H1 (cell line): ENCODE measurements around the gene SLC22A14. TPM values are rescaled to one million over a fixed set of nuclear protein-coding genes. Genes with fewer than 3 reads are reported as not detected.

Experiments
- CTBP2 ChIP-seq: IDR thresholded peaks from 2 replicates; pipeline ENCODE4 v1.7.0; 2011; ENCODE audit warnings: borderline replicate concordance, mild to moderate bottlenecking, moderate library complexity, mixed read lengths, low read length; ENCODE audit not compliant: insufficient read depth, insufficient read length
- EGR1 ChIP-seq: IDR thresholded peaks from 2 replicates; pipeline ENCODE4 v1.6.1; 2011; ENCODE audit warnings: low read depth, low read length, borderline replicate concordance
- FOSL1 ChIP-seq: IDR thresholded peaks from 2 replicates; pipeline ENCODE4 v1.6.1; 2011; ENCODE audit warnings: mild to moderate bottlenecking, low read depth, low read length, moderate library complexity; ENCODE audit not compliant: insufficient read depth
- POU5F1 ChIP-seq: IDR thresholded peaks from 2 replicates; pipeline ENCODE4 v1.6.1; 2011; ENCODE audit warnings: low read depth, mild to moderate bottlenecking, low read length, moderate library complexity
- RBBP5 ChIP-seq: IDR thresholded peaks from 2 replicates; pipeline ENCODE4 v1.7.1; 2012; ENCODE audit warnings: low read depth, mild to moderate bottlenecking, inconsistent platforms, low read length, moderate library complexity, borderline replicate concordance
- polyA plus RNA-seq, 7 experiments: library from polyadenylated mRNA; depleted of rRNA in 3 of 7; stranded (reverse) in 5 of 7; unstranded in 2 of 7; fragments of >200 nt in 5 of 7; fragments of 200-250 nt in 2 of 7; gene quantifications; 1 replicate in 5 of 7; 2 replicates in 1 of 7; 4 replicates in 1 of 7; pipeline versions ENCODE4 v1.2.1 to v1.2.3, GENCODE V29; 2011 to 2013; ENCODE audit warnings: missing spikeins in 2 of 7, mixed read lengths in 2 of 7
- total RNA-seq: library from RNA; stranded (reverse); fragmentation: NEBNext Ultra II Directional; extraction: Animal tissue kit (Norgen Biotek cat#: 25700); gene quantifications from 2 replicates; pipeline ENCODE4 v1.2.1, GENCODE V29; 2021
- TF ChIP-seq, protein P1 (sequence below): fragments of 300-600 bp; sonication (generic); IDR thresholded peaks from 2 replicates; pipeline ENCODE4 v1.7.1; 2012; ENCODE audit warnings: low read length, moderate library complexity, mild to moderate bottlenecking, inconsistent platforms; ENCODE audit not compliant: insufficient replicate concordance
- TF ChIP-seq, protein P2 (sequence below): IDR thresholded peaks from 2 replicates; pipeline ENCODE4 v1.6.1; 2011; ENCODE audit warnings: low read length, improper control_type of control experiment

SLC22A14 gene
- total and polyA plus RNA-seq, 2 of the 8 experiments (the other 6 are each of a cell fraction or from before 2014, with no cell fraction given) = 0.03 TPM; not detected in 1

DNA sequence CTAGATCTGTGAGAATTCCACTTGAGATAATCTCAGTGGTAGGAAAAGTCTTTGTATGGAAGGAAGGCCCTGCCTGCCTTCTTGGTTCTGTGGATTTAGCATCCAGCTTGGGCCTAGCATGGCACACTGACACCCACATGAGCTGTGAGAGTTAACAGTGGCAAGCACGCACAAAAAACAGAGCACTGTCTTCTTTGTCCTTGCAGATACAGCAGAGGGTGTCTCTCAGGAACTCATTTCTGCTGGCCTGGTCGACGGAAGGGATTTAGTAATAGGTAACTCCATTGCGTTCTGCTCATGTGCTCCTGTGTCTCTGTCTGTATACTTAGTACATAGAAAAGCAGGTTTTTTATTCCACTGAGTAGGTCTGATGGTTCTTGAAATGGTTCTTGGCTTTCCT is 30.9 kb upstream of the SLC22A14 start (continued):
- TF ChIP-seq, protein P1, sequence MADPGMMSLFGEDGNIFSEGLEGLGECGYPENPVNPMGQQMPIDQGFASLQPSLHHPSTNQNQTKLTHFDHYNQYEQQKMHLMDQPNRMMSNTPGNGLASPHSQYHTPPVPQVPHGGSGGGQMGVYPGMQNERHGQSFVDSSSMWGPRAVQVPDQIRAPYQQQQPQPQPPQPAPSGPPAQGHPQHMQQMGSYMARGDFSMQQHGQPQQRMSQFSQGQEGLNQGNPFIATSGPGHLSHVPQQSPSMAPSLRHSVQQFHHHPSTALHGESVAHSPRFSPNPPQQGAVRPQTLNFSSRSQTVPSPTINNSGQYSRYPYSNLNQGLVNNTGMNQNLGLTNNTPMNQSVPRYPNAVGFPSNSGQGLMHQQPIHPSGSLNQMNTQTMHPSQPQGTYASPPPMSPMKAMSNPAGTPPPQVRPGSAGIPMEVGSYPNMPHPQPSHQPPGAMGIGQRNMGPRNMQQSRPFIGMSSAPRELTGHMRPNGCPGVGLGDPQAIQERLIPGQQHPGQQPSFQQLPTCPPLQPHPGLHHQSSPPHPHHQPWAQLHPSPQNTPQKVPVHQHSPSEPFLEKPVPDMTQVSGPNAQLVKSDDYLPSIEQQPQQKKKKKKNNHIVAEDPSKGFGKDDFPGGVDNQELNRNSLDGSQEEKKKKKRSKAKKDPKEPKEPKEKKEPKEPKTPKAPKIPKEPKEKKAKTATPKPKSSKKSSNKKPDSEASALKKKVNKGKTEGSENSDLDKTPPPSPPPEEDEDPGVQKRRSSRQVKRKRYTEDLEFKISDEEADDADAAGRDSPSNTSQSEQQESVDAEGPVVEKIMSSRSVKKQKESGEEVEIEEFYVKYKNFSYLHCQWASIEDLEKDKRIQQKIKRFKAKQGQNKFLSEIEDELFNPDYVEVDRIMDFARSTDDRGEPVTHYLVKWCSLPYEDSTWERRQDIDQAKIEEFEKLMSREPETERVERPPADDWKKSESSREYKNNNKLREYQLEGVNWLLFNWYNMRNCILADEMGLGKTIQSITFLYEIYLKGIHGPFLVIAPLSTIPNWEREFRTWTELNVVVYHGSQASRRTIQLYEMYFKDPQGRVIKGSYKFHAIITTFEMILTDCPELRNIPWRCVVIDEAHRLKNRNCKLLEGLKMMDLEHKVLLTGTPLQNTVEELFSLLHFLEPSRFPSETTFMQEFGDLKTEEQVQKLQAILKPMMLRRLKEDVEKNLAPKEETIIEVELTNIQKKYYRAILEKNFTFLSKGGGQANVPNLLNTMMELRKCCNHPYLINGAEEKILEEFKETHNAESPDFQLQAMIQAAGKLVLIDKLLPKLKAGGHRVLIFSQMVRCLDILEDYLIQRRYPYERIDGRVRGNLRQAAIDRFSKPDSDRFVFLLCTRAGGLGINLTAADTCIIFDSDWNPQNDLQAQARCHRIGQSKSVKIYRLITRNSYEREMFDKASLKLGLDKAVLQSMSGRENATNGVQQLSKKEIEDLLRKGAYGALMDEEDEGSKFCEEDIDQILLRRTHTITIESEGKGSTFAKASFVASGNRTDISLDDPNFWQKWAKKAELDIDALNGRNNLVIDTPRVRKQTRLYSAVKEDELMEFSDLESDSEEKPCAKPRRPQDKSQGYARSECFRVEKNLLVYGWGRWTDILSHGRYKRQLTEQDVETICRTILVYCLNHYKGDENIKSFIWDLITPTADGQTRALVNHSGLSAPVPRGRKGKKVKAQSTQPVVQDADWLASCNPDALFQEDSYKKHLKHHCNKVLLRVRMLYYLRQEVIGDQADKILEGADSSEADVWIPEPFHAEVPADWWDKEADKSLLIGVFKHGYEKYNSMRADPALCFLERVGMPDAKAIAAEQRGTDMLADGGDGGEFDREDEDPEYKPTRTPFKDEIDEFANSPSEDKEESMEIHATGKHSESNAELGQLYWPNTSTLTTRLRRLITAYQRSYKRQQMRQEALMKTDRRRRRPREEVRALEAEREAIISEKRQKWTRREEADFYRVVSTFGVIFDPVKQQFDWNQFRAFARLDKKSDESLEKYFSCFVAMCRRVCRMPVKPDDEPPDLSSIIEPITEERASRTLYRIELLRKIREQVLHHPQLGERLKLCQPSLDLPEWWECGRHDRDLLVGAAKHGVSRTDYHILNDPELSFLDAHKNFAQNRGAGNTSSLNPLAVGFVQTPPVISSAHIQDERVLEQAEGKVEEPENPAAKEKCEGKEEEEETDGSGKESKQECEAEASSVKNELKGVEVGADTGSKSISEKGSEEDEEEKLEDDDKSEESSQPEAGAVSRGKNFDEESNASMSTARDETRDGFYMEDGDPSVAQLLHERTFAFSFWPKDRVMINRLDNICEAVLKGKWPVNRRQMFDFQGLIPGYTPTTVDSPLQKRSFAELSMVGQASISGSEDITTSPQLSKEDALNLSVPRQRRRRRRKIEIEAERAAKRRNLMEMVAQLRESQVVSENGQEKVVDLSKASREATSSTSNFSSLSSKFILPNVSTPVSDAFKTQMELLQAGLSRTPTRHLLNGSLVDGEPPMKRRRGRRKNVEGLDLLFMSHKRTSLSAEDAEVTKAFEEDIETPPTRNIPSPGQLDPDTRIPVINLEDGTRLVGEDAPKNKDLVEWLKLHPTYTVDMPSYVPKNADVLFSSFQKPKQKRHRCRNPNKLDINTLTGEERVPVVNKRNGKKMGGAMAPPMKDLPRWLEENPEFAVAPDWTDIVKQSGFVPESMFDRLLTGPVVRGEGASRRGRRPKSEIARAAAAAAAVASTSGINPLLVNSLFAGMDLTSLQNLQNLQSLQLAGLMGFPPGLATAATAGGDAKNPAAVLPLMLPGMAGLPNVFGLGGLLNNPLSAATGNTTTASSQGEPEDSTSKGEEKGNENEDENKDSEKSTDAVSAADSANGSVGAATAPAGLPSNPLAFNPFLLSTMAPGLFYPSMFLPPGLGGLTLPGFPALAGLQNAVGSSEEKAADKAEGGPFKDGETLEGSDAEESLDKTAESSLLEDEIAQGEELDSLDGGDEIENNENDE = no peak
- TF ChIP-seq EGR1 = no peak
- TF ChIP-seq CTBP2 = no peak
- no peak for TF ChIP-seq FOSL1
- TF ChIP-seq POU5F1 = no peak
- TF ChIP-seq, protein P2, sequence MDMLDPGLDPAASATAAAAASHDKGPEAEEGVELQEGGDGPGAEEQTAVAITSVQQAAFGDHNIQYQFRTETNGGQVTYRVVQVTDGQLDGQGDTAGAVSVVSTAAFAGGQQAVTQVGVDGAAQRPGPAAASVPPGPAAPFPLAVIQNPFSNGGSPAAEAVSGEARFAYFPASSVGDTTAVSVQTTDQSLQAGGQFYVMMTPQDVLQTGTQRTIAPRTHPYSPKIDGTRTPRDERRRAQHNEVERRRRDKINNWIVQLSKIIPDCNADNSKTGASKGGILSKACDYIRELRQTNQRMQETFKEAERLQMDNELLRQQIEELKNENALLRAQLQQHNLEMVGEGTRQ = no peak
- no peak for TF ChIP-seq RBBP5
